GM18505 (cell line): ENCODE data around the gene TMEM132D.

Experiments
- ATAC-seq: cut with Tn5 transposase; IDR thresholded peaks from one replicate; pipeline ENCODE4 v1.9.1; 2021; ENCODE audit not compliant: unreplicated experiment
- POLR2A ChIP-seq: IDR thresholded peaks from 4 replicates; pipeline ENCODE4 v1.6.1; 2011; ENCODE audit warnings: borderline replicate concordance; ENCODE audit not compliant: insufficient read depth, insufficient read length; ENCODE audit errors: extremely low read depth

The TMEM132D gene

GRCh38 chr12:129700036-129700435 lies 203.8 kb downstream of the TMEM132D start:
- no peak for ATAC-seq
- TF ChIP-seq POLR2A: no peak

- ATAC-seq: no peak
- TF ChIP-seq POLR2A: no peak
Observed at GRCh38 chr12:129696926-129697325, 206.9 kb downstream of the TMEM132D start.

- no peak for ATAC-seq
- no peak for TF ChIP-seq POLR2A
Observed at GRCh38 chr12:129696405-129696804, 207.4 kb downstream of the TMEM132D start.

- no peak for ATAC-seq
Observed at GRCh38 chr12:129693731-129694130, 210.1 kb downstream of the TMEM132D start.

GRCh38 chr12:129687731-129688130 lies 216.1 kb downstream of the TMEM132D start:
- no peak for ATAC-seq
- no peak for TF ChIP-seq POLR2A

More at GRCh38 chr12:129693731-129694130, 210.1 kb downstream of the TMEM132D start:
- TF ChIP-seq POLR2A: no peak

GRCh38 chr12:129681830-129682229 lies 222.0 kb downstream of the TMEM132D start:
- ATAC-seq: no peak
- TF ChIP-seq POLR2A: no peak

GRCh38 chr12:129681151-129681550 lies 222.7 kb downstream of the TMEM132D start:
- ATAC-seq: no peak
- no peak for TF ChIP-seq POLR2A

GRCh38 chr12:129676411-129676810 lies 227.4 kb downstream of the TMEM132D start:
- TF ChIP-seq POLR2A: no peak
- no peak for ATAC-seq

- no peak for ATAC-seq
- TF ChIP-seq POLR2A: no peak
Observed at GRCh38 chr12:129675947-129676346, 227.9 kb downstream of the TMEM132D start.

GRCh38 chr12:129675496-129675895 lies 228.3 kb downstream of the TMEM132D start:
- TF ChIP-seq POLR2A: no peak

GRCh38 chr12:129673806-129674205 lies 230.0 kb downstream of the TMEM132D start:
- no peak for ATAC-seq
- TF ChIP-seq POLR2A: no peak

More at GRCh38 chr12:129675496-129675895, 228.3 kb downstream of the TMEM132D start:
- ATAC-seq: no peak

- TF ChIP-seq POLR2A: no peak
- ATAC-seq: no peak
Observed at GRCh38 chr12:129672110-129672509, 231.7 kb downstream of the TMEM132D start.

GRCh38 chr12:129670256-129670920 lies 233.4 kb downstream of the TMEM132D start:
- no peak for ATAC-seq
- TF ChIP-seq POLR2A: no peak

- no peak for TF ChIP-seq POLR2A
- ATAC-seq: no peak
Observed at GRCh38 chr12:129665414-129665813, 238.4 kb downstream of the TMEM132D start.

GRCh38 chr12:129662234-129662633 lies 241.6 kb downstream of the TMEM132D start:
- no peak for ATAC-seq
- no peak for TF ChIP-seq POLR2A

- TF ChIP-seq POLR2A: no peak
- ATAC-seq: no peak
Observed at GRCh38 chr12:129660946-129661345, 242.9 kb downstream of the TMEM132D start.
